CD4-positive, alpha-beta T cell treated with Interleukin-10 for 1 hour (primary cell): ENCODE measurements around the gene MATK.

Experiments used
- DNase-seq: peaks from one replicate; pipeline ENCODE4 v3.0.0-alpha.2; 2020

MATK gene

DNA sequence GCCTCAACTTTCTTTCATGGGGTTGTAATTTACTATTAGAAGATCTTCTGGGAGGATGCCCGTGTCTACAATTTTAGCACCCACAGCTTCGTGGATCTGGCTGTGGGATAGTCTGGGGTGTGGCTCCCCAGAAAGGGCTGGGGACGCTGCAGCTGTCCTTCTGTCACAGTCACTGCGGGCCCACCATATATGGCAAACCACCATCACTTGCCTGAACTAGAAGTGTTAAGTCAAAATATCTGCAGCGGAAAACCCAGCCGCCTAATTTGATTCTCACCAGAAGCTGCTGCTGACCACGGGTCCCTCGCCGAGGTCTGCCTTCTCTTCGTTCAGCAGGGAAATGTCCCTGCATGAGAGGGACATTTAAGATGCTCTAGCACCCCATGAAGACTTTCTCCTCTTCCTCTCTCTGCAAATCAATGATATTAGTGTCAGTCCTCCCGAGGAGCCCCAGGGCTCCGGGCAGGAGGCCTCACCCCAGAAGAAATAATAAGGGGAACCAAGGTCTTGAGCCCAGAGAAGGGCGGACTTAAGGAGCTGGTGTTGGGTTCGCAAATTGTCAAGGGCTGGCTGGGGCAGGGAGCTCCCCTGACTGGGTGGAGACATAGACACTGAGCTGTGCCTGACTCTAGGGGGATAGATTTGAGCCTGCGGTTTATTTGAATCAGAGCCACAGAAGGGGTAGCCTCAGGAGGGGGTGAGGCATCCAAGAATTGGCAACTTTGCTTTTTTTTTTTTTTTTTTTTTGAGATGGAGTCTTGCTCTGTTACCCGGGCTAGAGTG lies 3.0 kb upstream of the MATK start:
- DNase-seq, result peak; percentile 60

DNA sequence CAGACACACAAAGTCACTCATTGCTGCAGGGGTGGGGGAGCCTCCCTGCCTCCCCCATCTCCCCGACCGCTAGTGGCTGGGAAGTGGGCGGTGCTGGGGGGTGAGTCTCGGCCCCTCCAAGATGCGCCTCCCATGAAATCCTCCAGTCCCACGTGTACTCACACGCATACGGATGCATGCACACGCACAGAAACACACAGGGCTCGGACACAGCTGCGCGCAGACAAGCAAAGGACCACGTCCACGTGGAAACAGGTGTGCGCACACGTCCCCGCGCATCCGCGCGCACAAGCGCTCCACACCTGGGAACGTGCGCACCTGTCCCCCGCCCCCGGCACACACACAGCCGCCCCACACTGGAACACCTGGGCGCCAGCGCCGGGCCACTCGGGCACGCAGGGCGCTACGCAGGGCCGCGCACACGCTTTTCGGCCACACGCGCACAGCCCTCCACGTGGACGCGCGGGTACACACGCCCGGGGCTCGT lies 687 bp downstream of the MATK start:
- DNase-seq, result peak; percentile 33

DNA sequence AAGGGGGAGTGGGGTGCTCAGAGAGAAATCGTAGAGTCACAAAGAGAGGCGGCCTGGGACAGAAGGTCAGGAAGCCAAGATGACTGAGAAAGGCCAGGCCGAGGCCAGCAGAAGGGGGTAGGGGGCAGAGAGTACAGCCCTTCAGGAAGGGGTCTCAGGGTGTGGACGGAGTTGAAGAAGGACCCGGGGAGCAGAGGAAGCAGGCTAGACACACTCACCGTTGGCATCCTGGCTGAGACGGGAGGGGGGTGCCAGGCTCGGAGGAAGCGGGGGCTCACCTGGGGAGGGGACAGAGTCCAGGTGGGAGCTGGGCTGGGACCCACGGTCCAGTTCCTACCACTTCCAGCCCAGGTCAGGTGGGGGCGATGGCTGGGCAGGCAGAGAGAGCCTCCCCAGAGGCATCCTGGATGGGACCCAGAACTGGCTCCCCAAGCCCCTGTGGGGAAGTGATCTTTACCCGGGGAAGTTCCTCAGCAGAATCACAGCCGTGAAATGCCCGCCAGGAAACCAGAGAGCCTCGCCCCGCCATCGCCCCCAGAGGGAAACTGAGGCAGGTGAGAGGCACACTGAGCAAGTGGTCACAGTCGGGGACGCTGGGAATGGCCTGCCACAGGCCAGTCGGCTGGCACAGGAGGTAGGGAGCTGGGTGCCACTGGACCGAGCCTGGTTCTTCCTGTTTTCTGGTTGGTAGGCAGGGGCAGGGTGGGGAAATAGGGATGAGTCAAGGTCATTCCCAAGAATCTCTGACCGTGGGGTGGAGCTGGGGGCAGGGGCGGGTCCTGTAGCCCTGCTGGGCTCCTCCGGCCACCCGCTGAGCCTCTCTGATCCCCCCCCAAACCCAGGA lies 1.4 kb downstream of the MATK start:
- DNase-seq, result no peak

DNA sequence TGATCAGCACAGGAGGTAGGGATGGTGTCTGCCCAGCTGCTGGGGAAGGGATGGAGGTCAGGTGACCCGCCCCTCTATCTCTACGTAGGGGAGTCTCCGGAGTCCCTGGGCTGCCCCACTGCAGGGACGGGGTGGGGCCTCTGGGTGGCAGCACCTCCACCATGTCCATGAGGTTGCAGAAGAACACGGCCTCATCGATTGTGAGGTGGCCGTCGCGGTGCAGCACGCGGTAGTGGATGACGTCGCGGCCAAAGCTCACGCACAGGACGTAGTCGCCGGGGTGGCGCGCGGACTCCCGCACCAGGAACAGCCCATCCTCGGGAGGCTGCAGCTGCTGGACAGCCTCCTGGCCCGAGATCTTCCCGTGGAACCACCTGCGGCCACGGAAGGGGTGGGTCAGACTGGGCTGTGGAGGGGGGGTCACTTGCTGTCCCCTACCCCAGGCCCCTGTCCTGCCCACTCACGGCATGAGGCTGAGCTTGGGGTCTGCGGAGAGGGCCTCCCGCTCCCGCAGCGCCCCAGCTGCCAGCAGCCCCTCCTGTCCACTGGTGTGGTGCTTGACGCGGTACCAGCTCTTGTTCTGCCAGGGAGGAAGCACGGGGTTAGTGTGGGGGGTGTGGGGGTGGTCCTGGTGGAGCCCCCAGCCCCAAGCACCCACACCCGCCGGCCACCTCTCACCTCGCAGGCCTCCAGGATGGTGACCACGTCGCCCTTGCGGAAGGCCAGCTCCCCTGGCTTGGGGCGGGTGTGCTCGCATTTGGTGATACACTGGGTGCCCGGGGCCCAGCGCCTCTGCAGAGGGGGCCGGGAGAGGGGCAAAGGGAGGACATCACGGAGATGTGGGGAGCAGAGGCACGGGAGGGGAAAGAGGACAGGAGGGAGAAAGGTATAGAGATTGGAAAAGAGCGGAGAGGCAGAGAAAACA lies 2.3 kb downstream of the MATK start:
- DNase-seq, result peak; percentile 60

DNA sequence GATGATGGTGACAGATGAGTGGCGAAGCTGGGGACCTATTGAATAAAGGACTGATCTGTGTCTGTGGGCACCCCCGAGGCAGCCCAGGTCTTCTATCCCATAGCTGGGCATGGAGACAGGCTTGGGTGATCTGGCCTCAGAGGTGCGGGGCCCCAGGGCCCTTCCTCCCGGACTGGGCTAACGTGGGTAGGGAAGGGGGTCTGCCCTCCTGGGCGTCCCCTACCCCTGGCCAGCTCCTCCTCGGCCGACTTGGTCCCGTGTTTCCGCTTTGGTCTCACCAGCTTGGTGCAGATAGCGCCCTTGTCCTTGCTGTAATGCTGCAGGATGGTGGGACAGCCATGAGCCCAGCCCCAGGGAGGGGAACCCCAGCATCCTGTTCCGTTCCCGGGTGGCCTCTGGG lies 3.3 kb downstream of the MATK start:
- no peak for DNase-seq

DNA sequence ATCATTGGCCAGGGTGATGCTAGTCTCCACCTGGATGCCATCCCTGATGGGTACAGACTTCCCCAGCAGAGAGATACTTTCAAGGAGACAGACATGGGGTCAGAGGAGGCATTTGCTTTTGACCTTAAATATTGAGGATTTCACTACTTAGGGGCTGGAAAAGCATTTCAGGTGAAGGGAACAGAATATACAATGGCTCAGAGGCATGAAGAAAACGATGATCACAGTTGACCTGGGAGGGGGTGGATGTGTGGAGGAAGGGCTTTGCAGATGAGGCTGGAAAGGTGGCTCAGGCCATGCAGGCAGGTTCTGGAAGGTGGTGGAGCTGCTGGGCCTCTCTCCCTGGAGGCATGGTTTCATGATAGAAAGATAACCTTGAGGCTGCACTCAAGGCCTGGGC lies 3.9 kb downstream of the MATK start:
- DNase-seq, result no peak

DNA sequence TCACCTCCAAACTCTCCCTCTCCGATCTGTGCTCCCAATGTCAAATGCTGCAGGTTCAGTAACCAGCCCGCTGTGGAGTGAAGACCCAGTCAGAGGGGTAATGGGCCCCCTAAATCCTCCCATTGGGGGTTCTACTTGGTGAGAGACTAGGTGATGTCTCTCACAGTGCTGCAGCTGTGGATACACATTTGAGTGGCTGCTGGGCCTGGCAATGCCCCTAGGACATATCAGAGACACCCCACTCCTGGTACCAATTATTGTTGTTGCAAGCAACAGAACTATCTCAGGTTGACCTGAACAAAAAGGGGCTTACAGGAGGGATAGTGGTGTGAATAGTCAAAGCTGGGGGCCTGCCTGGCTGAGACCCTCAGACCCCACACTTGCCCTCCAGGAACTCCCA lies 4.6 kb downstream of the MATK start:
- DNase-seq, result no peak

DNA sequence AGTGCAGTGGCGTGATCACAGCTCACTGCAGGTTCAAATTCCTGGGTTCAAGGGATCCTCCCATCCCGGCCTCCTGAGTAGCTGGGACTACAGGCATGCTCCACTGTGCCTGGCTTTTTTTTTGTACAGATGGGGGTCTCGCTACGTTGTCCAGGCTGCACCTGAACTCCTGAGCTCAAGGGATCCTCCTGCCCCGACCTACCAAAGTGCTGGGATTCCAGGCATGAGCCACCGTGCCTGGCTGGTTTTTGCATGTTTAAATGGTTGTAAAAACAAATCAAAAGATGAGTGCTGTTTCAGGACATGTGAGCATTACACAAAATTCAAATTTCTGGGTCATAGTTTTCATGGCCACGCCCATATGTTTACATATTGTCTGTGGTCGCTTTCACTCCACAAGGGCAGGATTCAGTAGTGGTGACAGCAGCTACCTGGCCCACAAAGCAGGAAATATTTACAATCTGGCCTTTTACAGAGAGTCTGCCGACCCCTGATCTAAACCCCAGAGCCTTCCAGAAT lies 5.3 kb downstream of the MATK start:
- DNase-seq, result no peak

DNA sequence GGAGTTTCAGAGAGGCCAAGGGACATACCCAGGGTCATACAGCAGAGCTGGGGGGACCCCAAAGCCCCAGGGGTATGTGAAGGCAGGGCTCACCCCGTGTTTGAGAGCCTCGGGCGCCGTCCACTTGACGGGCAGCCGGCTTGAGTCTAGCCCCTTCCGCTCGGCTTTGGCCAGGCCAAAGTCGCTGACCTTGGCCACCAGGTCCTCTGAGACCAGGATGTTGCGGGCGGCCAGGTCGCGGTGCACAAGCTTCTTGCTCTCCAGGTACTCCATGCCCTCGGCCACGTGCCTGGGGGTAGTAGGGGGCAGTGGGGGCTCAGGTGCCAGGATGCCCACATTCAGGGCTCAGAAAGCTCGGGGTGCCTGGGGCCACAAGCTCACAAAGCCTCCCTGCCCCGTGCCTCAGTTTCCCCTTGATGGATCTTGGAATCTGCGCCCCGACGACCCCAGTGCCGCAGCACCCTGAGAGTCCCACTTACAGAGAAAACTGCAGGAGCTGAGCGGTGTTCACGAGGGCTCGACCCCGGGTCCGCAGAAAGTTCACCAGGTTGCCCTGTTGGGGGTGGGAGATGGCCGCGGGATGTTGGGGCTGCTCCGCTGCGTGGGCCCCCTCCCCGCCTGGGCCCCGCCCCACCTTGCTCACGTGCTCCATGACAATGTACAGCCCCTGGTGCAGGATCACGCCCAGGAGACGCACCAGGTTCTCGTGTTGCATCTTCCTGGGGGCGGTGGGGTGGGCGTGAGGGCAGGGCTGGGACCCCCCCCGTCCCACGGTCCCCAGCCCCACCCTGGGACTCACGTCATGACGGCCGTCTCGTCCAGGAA lies 7.1 kb downstream of the MATK start:
- DNase-seq, result no peak

DNA sequence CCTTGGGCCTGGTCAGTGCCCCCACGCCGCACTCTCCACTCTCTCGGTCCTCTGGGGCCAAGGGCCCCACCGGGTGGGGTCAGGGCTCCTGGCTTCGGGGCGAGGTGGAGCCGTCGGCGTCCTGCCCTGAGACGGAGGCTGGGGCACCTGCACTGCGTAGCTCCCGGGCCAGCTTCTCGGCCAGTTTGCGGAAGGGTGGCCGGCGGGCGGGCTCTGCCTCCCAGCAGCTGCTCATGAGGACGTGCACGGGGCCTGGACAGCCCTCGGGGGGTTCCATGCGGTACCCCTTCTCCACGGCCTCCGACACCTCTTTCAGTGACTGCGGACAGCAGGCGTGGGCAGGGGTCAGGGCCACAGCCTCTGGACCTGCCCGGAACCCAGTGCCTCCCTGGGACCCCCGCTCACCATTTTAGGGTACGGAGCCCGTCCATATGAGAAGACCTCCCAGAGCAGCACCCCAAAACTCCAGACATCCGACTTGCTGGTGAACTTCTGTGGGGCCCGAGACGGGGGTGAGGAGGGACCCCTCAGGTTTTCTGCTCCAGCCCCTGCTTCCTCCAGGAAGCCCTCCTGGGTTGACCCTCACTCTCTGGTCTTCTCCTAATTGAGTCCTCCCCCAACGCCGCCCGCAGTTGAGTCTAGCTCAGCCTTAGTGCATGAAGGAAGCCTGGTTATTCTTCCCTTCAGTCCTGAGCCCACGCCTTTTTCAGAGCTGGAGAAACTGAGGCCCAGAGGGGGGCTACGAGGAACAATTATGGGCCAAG lies 7.9 kb downstream of the MATK start:
- DNase-seq, result no peak

DNA sequence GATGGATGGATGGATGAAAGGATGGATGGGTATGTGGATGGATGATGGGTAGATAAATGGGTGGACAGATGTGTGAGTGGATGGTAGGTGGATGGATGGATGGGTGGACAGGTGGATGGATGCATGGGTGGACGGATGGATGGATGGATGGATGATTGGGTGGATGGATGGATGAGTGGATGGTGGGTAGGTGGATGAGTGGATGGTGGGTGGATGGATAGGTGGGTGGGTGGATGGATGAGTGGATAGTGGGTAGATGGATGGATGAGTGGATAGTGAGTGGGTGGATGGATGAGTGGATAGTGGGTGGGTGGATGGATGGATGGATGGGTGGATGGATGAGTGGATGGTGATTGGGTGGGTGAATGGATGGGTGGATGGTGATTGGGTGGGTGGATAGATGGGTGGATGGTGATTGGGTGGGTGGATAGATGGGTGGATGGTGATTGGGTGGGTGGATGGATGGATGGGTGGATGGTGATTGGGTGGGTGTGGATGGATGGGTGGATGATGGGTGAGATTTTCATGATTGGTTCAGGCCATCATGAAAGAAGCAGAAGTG lies 9.6 kb downstream of the MATK start:
- no peak for DNase-seq

DNA sequence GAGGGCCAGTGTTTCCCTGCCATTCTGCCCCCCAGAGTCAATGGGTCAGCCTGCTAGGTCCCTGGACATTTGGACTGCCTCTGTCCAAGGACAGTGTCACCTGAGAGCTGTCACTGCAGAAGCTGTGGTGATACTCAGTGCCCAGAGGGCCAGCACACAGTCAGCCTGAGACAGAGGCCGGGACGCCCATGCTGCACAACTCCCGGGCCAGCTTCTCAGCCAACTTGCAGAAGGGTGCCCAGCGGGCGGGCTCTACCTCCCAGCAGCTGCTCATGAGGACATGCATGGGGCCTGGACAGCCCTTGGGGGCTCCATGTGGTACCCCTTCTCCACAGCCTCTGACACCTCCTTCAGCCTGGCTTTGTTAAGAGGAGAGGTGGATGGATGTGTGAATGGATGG lies 10.3 kb downstream of the MATK start:
- no peak for DNase-seq

DNA sequence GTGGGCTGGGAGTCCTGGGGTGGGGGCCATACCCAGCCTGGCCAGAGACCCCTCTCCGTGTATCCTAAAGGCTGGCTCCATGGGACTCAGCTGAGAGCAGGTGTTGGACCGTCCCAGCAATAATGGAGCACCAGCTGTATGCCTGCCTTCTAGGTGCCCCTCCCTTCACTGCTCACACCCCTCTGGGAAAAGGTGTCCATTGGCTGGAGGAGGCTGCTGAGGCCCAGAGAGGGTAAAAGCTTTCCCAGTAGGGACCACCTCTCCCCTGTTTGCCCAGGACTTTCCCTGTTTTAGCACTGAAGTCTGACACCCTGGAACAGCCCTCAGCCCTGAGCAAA lies 10.8 kb downstream of the MATK start:
- DNase-seq, result no peak

DNA sequence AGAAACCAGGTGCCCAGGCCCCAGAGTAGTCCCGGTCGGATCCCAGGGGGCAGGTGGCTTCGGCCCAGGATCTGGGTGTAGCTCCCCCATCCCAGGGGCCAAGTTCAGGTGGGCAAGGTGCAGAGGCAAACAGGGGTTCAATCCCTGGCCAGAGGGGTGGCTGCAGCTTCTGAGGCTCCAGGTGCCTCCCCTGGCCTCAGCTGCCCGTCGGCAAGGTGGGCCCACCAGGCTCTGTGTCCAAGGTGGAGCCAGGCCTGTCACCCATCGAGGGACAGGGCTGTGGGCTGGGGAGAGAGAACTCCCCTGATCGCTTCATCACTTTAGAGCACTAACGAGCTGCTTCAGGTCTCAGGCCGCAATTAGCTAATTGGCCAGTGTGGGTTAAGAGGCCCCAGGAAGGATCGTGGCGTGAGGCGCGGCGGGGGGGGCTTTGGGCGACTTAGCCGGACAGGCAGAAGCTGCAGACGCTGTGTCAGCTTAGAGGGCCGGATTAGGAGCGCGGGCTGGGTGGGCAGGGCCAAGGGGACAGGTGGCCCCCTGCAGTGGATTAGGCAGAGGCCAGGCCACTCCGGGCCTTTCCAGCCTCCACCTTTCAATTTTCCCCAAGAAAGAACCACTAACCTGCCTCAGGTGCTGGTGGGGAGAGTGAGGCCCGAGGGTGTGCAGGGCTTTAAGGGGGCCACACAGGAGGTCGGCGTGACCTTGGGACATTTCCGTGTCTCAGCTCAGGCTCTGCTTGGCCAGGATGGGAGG lies 11.4 kb downstream of the MATK start:
- no peak for DNase-seq

DNA sequence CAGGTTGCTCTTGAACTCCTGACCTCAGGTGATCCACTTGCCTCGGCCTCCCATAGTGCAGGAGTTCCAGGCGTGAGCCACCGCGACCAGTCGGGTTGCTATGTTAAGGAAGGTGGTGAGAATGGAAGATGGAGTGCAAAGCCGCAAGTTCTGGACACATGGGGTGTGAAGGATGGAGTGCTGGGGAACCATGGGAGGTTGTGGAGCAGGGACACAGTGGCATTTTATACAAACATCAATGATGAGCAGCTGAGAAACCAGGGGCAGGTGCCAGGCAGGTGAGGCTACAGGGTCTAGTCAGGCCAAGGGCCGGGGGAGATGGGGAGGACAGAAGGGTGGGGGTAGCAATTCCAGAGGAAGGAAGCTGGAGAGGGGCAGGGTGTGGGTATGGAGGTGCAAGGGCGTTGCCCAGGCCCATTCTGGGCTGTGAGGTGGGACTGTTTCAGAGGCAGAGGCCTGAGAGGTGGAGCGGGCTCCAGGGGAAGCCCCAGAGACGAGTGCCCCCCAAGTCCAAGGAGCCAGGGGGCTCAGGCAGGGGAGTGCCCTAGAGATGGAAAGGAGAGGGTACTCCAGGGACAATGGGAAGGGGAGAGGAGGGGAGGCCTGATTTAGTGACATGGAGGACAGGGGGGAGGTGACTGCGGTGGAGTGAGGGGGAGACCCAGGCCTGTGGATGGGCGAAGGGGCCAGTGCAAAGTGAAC lies 12.2 kb downstream of the MATK start:
- no peak for DNase-seq

DNA sequence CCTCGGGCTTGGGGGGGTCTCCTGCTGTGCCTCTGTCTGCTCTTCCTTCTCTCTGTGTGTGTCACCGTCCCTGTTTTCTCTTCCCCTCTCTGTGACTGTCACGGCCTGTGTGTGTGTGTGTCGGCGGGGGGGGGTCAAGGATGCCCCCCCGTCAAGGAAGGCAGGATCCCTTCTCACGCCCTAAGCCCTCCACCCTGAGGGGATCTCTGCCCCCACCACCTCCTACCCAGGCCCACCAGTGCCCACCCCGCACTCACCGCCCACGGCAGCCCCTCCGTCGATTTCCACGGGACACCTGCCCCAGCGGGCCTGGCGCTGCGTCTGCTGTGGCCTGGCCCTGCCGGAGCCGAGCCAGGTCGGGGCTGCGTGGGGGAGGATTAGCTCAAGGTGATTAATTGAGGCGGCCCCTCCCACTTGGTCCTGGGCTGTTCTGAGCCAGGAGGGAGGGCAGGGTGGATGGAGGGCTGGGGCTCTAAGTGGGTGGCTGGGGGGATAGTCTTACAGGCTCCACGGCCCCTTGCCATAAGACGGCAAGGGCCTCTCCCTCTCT lies 14.2 kb downstream of the MATK start, which contains the start of gene RAX2:
Gene RAX2, minus strand, starts transcription at position 323 of the 550 bp plus-strand sequence. CDS start 486 bp downstream, outside the sequence.
- DNase-seq, result no peak

DNA sequence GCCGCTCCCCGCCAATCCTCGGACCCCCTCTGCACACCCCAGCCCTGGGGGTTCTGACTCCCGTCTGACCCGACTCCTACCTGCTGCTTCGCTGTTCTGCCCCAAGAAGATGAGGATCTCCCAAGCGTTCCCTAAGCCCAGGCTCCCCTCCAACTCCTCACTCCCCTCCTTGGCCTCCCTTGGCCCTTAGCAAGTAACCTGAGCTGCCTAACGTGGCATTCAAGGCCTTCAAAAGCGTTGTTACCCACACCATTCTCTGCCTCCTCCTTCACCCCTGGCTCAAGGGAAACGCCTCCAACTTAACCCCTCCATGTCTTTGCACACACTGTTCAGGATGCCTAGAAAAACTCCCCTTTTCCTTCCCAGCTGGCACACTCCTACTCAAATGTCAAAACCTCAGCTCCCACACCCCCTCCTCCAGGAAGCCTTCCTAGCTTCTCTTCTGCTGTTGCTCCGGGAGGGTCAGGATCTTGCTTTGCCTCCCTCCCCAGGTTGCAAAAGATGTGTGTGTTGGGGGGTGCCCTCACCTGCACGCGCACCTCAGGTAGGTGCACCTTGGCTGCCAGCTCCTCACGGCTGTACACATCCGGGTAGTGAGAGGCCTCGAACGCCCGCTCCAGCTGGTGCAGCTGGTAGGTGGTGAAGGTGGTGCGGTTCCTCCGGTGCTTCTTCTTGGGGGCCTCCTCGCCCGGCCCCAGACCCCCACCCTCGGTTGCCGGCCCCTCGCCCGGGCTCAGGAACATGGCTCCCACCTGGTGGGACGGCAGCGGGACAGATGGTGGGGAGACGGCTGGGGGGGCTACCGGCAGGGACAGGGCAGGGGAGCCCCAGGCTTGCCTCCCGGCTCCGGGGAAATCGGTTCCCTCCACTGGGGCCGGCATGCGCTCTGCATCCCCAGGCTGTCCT lies 14.9 kb downstream of the MATK start:
- no peak for DNase-seq
